ENCODE results near the gene COQ8B.

Gene COQ8B

DNA sequence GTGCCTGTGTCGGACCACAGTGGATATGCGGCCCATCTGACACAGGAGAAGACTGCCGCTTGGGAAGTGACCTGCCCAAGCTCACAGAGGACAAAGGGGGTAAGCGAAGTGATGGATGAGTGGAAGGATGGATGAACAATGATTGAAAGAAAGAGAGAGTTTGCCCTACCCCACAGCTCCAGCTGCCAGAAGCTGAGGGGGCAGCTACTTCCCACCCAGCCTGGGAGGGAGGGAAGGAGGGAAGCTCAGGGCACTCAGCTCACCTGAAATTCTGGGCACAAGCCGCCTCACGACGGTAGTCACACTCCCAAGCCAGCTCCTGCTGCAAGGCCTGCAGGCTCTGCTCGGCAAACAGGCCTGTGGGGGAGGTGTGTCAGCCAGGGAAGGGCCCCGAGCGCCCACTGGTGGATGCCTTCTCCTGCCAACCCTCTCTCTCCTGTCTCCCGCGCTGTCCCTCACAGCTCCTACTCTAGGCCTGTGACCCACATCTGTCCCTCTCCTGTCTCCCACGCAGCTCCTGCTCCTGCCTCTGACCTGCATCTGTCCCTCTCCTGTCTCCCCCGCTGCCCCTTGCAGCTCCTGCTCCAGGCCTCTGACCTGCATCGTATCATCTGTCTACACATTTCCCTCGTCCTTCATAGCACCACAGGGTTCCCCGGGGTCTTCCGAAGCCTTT is 14.2 kb downstream of the COQ8B start:
- TF ChIP-seq GLIS3 (CRISPR knock-in tag; IDR thresholded peaks at IDR 0.05) (no peak), TCF4 (CRISPR knock-in tag; IDR thresholded peaks at IDR 0.05; ENCODE audit: borderline replicate concordance) (no peak), ZNF565 (CRISPR knock-in tag; conservative IDR thresholded peaks at IDR 0.05; ENCODE audit: low read depth) (no peak), RARB (CRISPR knock-in tag; IDR thresholded peaks at IDR 0.05) (no peak), TSHZ2 (CRISPR knock-in tag; IDR thresholded peaks at IDR 0.05) (no peak), ZC3H10 (CRISPR knock-in tag; IDR thresholded peaks at IDR 0.05) (no peak), SNAI2 (CRISPR knock-in tag; IDR thresholded peaks at IDR 0.05) (no peak), ESRRG (CRISPR knock-in tag; IDR thresholded peaks at IDR 0.05) (no peak), CSDC2 (CRISPR knock-in tag; IDR thresholded peaks at IDR 0.05) (no peak), OSR1 (CRISPR knock-in tag; IDR thresholded peaks at IDR 0.05) (no peak), ZNF8 (CRISPR knock-in tag; IDR thresholded peaks at IDR 0.05) (no peak), ZNF70 (CRISPR knock-in tag; IDR thresholded peaks at IDR 0.05) (no peak)
- TF ChIP-seq, protein P1, sequence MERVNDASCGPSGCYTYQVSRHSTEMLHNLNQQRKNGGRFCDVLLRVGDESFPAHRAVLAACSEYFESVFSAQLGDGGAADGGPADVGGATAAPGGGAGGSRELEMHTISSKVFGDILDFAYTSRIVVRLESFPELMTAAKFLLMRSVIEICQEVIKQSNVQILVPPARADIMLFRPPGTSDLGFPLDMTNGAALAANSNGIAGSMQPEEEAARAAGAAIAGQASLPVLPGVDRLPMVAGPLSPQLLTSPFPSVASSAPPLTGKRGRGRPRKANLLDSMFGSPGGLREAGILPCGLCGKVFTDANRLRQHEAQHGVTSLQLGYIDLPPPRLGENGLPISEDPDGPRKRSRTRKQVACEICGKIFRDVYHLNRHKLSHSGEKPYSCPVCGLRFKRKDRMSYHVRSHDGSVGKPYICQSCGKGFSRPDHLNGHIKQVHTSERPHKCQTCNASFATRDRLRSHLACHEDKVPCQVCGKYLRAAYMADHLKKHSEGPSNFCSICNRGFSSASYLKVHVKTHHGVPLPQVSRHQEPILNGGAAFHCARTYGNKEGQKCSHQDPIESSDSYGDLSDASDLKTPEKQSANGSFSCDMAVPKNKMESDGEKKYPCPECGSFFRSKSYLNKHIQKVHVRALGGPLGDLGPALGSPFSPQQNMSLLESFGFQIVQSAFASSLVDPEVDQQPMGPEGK (CRISPR knock-in tag; IDR thresholded peaks at IDR 0.05; ENCODE audit: borderline replicate concordance), result no peak
- no peak; the same call in 1 of the 3 replicates for ATAC-seq

DNA sequence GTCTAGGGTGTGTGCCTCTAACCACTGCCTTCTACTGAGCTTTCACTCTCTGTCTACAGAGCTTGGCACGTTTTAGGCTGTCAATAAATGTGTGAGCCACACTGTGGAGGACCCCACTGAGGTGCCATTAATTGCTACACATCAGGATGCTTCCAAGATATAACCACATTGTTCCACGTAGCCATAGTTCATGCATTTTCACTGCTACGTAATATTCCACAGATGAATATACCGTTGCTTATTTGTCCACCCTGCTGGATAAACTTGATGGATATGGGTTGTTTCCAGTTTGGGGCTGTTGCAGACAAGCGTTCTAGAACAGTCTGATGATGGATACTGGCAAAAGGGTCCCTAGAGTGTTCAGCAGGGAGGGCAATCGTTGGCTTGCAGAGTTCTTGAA is 14.9 kb downstream of the COQ8B start:
- TF ChIP-seq ZNF8 (CRISPR knock-in tag; IDR thresholded peaks at IDR 0.05) (no peak), TSHZ2 (CRISPR knock-in tag; IDR thresholded peaks at IDR 0.05) (no peak), ZNF70 (CRISPR knock-in tag; IDR thresholded peaks at IDR 0.05) (no peak), GLIS3 (CRISPR knock-in tag; IDR thresholded peaks at IDR 0.05) (no peak), CSRNP3 (CRISPR knock-in tag; IDR thresholded peaks at IDR 0.05) (no peak), ZNF565 (CRISPR knock-in tag; conservative IDR thresholded peaks at IDR 0.05; ENCODE audit: low read depth) (no peak), ARNTL (CRISPR knock-in tag; IDR thresholded peaks at IDR 0.05; ENCODE audit: borderline replicate concordance, low read depth) (no peak), CSDC2 (CRISPR knock-in tag; IDR thresholded peaks at IDR 0.05) (no peak), SNAI2 (CRISPR knock-in tag; IDR thresholded peaks at IDR 0.05) (no peak), ISL1 (CRISPR knock-in tag; IDR thresholded peaks at IDR 0.05) (no peak), ZFP30 (CRISPR knock-in tag; IDR thresholded peaks at IDR 0.05) (no peak), ZFP3 (CRISPR knock-in tag; IDR thresholded peaks at IDR 0.05) (no peak), POU6F1 (CRISPR knock-in tag; IDR thresholded peaks at IDR 0.05; ENCODE audit: borderline replicate concordance, low read depth) (no peak), RARB (CRISPR knock-in tag; IDR thresholded peaks at IDR 0.05) (no peak), OSR1 (CRISPR knock-in tag; IDR thresholded peaks at IDR 0.05) (no peak)
- TF ChIP-seq, protein P2, sequence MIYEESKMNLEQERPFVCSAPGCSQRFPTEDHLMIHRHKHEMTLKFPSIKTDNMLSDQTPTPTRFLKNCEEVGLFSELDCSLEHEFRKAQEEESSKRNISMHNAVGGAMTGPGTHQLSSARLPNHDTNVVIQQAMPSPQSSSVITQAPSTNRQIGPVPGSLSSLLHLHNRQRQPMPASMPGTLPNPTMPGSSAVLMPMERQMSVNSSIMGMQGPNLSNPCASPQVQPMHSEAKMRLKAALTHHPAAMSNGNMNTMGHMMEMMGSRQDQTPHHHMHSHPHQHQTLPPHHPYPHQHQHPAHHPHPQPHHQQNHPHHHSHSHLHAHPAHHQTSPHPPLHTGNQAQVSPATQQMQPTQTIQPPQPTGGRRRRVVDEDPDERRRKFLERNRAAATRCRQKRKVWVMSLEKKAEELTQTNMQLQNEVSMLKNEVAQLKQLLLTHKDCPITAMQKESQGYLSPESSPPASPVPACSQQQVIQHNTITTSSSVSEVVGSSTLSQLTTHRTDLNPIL (CRISPR knock-in tag; IDR thresholded peaks at IDR 0.05; ENCODE audit: low read depth), result no peak
- TF ChIP-seq, protein P1 (CRISPR knock-in tag; IDR thresholded peaks at IDR 0.05; ENCODE audit: borderline replicate concordance), result no peak
- ATAC-seq, result no peak

Data from SK-N-SH treated with all-trans-retinoic acid at 6 μM for 48 hours (cell line).